Loucy (cell line): ENCODE results near the gene TAGLN2.

Source experiments
- EZH2phosphoT487 ChIP-seq: fragments of 200-600 bp; IDR thresholded peaks from 2 replicates; pipeline ENCODE4 v1.6.1; 2018; ENCODE audit warnings: antibody characterized with exemption, mild to moderate bottlenecking, moderate library complexity, borderline replicate concordance
- TF ChIP-seq, protein P1 (sequence below): fragments of 200-600 bp; sonication (generic); conservative IDR thresholded peaks from 2 replicates; pipeline ENCODE4 v1.5.1; 2014; ENCODE audit warnings: mild to moderate bottlenecking, antibody characterized with exemption, low read length

- TF ChIP-seq, protein P1, sequence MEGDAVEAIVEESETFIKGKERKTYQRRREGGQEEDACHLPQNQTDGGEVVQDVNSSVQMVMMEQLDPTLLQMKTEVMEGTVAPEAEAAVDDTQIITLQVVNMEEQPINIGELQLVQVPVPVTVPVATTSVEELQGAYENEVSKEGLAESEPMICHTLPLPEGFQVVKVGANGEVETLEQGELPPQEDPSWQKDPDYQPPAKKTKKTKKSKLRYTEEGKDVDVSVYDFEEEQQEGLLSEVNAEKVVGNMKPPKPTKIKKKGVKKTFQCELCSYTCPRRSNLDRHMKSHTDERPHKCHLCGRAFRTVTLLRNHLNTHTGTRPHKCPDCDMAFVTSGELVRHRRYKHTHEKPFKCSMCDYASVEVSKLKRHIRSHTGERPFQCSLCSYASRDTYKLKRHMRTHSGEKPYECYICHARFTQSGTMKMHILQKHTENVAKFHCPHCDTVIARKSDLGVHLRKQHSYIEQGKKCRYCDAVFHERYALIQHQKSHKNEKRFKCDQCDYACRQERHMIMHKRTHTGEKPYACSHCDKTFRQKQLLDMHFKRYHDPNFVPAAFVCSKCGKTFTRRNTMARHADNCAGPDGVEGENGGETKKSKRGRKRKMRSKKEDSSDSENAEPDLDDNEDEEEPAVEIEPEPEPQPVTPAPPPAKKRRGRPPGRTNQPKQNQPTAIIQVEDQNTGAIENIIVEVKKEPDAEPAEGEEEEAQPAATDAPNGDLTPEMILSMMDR, result no peak
- TF ChIP-seq EZH2phosphoT487, result no peak
These were observed 10.5 kb upstream of the TAGLN2 start for GRCh38 chr1:159935719-159936272.
